OCI-M2 (cell line): Measurements from ENCODE around the gene ARHGEF18.
"Not testable (repeated sequence)": the region's sequence is repeated elsewhere in the genome, so short reads cannot be mapped to it uniquely, and the experiment has no call there.

Experiments
- DNase-seq: peaks from one replicate; lab custom pipeline; 2025; ENCODE audit not compliant: unreplicated experiment; lab: John Stamatoyannopoulos, UW

ARHGEF18 gene

GRCh38 chr19:7346997-7347396, 1.7 kb upstream of the ARHGEF18 start:
- not testable (repeated sequence) for DNase-seq

- DNase-seq = no peak
These were observed 474 bp downstream of the ARHGEF18 start for GRCh38 chr19:7349231-7349591.

DNA sequence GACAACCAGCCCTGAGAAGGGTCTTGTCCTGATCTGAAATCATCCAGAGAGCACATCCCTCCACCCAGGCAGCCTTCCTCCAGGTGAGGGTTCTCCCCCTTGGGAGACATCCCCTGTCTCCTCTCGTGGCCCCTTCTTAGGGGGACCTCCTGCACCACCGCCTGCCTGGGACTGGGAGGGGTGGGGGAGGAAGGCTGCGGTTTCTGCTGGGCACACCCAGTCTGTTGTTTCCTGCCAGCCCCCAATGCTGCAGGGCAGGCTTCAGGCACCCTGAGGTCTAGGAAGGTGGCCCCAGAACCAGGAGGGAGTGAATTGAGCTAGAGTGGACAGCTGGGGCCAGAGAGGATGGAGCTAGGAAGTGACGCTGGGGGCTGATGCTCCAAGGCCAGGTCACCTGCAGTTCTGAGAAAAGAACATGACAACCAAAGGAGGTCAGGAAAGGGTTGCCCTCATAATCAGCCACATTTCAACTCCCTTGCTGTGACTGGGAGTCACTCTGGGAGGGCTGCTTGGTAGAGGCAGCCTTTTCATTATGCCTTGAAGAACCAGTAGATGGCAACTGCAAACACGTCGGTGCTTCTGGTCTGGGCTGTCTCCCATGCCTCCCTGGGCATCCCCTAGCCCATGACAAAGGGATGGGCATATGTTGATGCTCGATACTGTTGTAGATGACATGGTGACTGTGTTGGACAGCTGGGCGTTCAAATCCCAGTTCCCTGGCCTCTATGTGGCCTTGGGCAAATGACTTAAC, 1.4 kb downstream of the ARHGEF18 start:
- no peak for DNase-seq

- no peak for DNase-seq
These were observed 3.1 kb downstream of the ARHGEF18 start for GRCh38 chr19:7351861-7352260.

DNA sequence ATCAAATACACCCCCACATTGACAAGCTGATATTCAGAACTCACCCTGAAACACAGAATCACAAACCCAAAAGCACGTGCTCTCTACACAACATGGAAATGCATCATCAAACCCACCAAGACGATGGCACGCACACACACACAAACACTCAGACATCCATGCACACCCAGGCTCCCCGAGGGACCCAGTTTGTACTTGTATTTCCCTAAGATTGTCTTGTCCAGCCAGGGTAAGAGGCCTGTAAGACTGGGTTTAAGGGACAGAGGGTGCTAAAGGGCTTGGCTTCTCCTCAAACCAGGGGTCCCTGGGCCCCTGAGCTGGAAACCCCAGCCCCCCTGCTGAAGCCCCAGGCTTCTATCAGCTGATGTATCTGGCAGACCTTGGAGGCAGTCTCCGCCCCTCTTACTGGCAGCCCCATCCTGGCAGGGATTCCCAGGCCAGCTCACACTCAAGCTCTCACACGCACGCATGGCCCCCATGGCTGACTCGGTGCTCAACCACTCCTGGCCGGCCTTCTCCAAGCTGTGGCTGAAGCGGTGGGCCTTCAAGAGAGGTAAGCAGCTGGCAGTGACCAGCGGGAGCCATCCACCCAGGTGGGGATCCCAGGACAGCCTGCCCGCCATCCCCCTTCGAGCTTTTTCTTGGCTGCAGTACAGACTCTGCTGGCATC, 6.5 kb downstream of the ARHGEF18 start:
- DNase-seq = no peak

DNA sequence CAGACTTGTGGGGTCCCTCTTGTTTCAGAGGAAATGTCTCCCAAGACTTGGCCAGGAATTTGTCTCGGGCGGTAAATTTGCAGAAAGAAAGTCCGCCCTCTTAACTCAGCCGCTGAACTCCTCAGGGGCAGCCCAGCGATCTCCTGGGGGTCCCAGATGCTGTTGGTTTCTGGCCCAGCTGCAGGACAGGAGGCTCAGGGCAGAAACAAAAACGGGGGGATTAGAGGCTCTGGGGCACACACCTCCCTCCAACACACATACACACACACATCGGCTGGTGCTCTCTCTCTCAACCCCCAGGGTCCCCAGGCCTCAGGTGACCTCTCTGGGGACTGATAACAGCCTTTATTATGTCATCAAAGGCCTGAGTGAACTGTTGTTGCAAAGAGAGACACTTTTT, 7.1 kb downstream of the ARHGEF18 start:
- no peak for DNase-seq

DNA sequence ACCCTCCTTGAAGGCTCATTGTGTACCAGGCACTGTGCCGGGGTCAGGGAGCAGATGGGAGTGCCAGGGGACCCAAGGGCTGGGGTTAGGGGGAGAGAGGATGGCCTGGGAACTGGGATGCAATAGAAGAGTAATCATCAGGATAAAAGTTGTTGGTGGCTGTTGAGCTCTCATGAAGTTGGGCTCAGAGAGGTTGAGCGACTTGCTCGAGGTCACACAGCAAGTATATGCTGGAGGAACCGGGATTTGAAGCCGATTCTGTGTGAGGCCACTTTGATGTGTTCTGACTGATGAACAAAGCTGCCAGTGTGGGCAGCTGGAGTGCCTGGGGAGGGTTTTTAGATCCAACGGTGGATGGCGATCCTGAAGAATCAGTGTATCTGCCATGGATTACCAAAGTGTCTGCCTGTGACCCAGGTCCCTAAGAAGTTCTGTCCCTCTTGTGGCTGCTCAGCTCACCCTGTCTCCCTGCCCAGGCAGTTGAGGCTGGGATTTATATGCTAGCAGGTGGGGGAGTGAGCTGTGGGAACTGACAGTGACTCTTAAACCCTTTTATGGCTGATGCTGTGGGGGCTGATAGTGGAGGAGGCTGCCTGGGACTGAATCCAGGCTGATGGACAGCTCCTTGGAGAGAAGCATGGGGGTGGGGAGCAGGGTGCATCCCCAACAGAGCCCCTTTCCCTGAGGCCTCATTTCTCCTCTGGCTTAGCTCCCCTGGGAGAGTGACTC, 8.3 kb downstream of the ARHGEF18 start:
- DNase-seq = no peak

- DNase-seq = no peak
These were observed 9.4 kb downstream of the ARHGEF18 start for GRCh38 chr19:7358102-7358597.

- DNase-seq = no peak
These were observed 11.8 kb downstream of the ARHGEF18 start for GRCh38 chr19:7360393-7360984.

DNA sequence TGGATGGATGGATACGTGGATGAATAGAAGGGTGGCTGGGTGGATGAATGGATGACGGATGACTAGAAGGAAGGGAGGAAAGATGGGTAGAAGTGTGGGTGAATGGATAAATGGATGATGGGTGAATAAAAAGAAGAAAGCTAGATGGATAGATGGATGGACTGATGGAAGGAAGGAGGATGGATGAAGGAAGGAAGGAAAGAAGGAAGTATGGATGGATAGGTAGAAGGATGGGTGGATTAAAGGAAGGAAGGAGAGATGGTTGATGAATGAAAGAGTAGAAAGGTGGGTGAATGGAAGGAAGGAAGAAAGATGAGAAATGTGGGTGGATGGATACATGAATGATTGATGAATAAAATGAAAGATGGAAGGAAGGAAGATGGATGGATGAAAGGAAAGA, 14.5 kb downstream of the ARHGEF18 start:
- no peak for DNase-seq

DNA sequence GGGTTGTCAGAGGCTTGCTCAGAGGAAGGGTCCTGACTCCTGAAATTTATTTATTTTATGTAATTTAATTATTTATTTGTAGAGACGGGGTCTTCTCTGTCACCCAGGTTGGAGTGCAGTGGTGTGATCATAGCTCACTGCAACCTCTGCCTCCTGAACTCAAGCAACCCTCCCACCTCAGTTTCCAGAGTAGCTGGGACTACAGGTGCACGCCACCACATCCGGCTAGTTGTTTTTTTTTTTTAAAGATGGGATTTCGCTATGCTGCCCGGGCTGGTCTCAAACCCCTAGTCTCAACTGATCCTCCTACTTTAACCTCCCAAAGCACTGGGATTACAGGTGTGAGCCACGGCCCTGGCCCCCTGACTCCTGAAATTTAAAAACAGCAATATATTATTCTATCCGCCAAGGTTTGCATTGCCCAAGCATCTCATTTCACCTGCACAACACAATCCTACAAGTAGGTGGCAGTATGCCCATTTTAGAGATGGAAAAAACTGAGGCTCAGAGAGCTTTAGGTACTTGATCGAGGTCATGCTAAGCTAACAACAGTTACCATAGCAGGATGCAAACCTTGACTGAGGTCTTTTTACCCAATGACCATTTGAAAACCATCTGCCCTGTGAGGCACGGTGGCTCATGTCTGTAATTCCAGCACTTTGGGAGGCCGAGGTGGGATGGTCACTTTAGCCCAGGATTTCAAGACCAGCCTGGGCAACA, 18.1 kb downstream of the ARHGEF18 start:
- DNase-seq = no peak

DNA sequence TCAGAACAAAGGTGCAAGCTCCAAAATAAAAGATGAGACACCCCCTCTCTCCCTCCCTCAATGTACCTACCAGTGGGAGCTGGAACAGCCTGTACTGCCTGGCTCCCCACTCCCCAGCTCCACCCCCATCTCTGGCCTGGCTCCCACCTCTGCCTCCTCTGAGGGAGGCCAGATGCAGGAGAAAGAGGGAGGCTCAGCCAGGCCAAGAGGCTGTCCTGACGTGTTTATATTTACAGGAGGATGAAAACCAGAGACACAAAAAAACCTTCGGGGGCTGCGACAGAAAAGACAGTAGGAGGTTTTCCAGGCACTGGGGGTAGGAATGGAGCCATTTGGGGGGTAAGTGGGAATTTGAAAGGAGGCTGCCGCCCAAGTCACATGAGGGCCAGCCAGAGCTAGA, 19.7 kb downstream of the ARHGEF18 start:
- DNase-seq = no peak

DNA sequence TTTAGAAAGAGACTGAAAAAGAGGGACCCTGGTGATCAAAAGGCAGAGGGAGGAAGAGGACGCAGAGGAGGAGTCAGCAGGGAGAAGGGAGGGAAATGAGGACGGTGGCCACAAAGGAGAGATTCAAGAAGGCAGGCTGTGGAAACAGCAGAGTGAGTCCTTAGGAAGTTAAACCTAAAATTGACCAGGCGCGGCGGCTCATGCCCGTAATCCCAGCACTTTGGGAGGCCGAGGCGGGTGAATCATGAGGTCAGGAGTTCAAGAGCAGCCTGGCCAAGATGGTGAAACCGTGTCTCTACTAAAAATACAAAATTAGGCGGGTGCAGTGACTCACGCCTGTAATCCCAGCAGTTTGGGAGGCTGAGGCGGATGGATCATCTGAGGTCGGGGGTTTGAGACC, 20.1 kb downstream of the ARHGEF18 start:
- not testable (repeated sequence) for DNase-seq

GRCh38 chr19:7370546-7370945, 21.8 kb downstream of the ARHGEF18 start:
- DNase-seq = no peak

- DNase-seq = no peak
These were observed 22.3 kb downstream of the ARHGEF18 start for GRCh38 chr19:7371001-7371400.

DNA sequence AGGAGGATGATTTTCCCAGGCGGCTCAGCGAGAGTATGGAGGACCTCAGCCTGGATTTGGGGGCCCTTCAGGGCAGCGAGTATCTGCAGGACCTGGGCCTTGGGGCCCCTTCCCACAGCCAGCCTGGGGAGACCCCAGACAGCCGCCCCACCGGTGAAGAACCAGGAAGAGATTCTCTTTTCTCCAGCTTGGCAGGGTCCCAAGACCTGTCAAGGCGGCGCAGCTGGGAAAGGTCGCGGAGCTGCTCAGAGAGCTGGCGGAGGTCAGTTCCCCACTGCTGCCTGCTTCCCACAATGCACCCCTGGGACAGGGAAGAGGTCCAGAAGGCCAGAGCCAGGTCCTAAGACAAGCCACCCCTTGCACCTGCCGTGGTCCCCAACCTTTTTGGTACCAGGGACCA, 24.1 kb downstream of the ARHGEF18 start:
- DNase-seq = no peak

DNA sequence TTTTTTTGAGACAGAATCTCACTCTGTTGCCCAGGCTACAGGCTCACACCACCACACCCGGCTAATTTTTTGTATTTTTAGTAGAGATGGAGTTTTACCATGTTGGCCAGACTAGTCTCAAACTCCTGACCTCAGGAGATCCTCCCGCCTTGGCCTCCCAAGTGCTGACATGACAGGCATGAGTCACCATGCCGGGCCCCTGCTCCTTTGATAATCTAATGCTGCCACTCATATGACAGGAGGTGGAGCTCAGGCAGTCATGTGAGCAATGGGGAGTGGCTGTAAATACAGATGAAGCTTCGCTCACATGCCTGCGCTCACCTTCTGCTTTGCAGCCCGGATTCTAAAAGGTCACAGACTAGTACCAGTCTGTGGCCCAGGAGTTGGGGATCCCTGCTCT, 25.1 kb downstream of the ARHGEF18 start:
- no peak for DNase-seq

DNA sequence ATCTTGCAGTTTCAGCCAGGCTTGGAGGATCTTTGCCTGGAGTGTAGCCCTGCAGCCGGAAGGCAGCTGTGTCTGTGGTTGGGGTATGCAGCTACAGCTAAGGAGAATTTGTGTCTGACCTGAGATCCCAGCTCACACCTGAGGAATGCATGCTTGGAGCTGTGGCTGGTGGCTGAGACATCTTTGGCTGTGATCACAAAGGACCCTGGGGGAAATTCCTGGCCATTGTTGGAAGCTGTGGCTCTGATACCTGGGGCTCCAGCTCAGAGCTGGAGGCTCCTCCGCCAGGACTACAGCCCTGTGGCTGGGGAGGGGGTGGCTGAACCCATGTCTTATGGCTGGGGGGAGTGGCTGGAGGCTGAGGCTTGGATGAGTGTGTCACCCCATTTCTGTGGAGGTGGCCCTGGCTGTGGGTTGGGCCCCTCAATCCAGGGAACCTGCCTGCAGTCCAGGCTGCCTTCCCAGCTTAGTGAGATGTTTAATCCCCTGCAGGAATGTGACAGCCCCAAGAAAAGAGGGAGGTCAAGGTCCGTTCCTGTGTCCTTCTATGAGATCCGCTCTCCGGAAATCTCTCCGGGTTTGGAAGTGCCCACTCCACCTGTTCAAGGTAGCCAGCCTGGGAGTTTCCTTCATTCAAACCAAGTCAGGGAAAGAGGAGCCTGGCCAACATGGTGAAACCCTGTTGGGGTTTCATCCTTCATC, 27.6 kb downstream of the ARHGEF18 start:
- no peak for DNase-seq

DNA sequence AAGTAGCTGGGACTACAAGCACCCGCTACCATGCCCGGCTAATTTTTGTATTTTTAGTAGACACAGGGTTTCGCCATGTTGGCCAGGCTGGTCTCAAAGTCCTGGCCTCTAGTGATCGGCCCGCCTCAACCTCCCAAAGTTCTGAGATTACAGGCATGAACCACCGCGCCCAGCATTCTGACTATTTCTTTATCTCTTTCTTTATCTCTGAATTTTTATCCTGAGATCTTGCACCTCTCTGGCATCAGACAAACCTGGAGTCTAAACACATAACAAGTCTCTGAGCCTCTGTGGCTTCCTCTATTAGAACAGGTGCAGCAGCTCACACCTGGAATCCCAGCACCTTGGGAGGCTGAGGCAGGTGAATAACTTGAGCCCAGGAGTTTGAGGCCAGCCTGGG, 28.5 kb downstream of the ARHGEF18 start:
- no peak for DNase-seq

GRCh38 chr19:7381073-7381390, 32.3 kb downstream of the ARHGEF18 start:
- no peak for DNase-seq

DNA sequence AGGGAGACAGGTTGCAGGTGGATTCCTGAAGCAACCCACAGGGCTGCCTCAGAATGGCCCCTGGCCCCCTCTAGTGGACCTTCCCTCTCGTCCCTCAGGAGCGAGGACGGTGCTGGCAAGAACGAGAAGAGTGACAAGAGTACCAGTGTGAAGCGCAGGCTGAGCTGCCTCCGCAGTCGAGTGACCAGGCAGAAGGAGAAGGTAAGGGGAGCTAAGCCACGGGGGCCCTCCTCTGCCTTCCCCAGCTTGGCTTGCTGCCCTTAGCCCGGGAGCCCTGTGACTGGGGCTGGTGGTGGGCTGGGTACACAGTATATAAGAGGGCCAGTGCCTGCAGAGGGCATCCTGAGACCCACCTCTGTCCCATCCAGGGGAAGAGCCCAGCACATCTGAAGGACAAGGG, 34.0 kb downstream of the ARHGEF18 start:
- no peak for DNase-seq
